Measurements from ENCODE around the gene RHBDD3.

Gene RHBDD3

GRCh38 chr22:29269230-29269604 is 1.4 kb upstream of the RHBDD3 start:
- DNase-seq = peak in 1 of 14 donors; percentile 49

DNA sequence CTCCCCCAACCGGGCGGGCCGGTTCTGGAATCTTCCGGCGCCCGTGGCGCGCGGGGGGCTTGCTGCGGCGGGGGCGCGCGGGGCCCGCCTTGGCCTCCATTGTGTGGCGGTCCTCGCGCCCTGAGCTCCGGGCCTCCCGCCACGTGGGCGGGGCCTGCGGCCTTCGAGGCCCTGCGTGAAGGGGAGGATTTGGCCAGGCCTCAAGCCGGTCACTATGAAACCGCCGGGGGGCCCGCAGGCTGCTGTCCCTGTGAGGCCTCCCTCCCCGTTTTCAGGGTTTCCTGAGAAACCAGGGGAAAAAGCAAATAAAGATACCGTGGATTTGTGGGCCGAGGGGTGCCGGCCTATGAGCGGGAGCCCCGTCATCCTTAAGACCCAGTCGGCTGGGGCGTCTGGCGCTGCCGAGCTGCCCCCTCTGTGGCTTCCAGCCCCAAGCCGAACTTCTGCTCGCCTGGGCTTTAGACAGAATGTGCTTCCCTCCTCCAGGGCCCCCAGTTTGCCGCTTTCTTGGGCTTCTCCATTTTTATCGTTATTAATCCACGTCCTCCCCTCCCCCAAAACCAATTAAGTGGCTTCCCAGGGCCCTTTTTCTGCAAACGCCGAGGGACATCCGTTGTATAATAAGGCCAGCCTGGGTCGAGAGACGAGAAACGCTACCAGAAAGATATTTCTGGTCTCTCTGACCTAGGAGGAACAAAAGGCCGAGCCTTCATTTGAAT is 889 bp upstream of the RHBDD3 start:
- DNase-seq = peak in 9 of 14 donors; percentile 63 to 87 (median 76)

- no peak for DNase-seq
Observed at GRCh38 chr22:29267462-29267857, 321 bp downstream of the RHBDD3 start.

DNA sequence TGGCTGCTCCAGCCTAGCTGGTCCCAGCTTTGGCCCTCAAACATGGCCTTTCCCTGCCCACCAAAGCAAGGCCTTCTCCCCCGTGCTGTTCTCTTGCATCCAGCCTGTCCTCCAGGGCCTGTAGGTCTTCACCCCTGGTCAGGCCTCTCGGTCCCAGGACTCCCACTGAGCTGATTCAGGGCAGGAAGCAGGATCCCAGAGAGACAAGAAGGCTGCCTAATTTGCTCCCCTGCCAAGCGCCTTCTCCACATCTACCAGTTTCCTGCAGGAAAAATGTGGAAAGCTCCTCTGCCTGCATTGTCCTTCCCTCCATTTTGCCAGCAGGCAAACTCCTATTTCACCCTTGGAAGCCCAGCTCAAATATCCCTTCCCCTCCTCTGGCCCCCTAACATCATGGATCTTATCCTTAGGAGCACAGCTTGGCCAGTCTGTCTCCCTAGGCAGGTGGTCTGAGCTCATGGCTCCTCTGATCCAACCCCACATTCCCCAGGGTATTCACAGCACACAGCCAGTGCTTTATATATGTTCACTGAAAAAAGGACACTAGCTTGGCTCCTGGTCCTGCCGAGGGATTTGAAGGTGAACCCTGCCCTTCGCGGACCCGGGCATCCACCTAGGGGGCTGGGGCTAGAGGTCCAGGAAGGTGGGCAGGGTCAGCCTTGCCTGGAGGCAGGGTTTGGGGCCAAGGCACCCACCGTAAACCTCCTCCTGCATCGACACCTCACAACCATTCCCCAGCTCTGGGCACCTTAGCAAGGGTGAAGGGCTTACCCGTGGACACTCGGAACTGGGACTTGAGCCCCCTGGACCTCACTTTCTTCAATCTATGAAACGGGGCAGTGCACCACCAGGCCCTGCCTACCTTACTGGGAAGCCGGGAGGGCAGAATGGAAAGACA is 968 bp downstream of the RHBDD3 start:
- DNase-seq = no peak

DNA sequence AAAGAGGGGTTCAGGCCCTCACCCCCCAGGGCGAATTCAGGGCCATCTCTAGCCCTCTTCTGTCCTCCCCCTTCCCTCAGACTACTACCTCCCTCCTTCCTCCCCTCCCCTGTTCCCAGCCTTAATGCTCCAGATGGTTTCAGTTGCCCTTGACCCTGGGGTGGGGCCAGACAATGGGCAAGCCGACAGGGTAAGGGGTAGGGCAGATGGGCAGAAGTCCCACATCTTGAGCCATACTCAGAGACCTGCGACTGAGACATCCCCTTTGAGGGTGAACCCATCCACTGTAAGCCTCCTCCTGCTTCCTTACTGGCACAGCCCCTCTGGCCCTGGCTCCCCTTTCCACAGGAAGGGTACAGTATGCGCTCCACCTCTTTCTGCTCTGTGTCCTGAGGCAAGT is 1.9 kb downstream of the RHBDD3 start:
- DNase-seq = no peak

- no peak for DNase-seq
Observed at GRCh38 chr22:29265305-29265704, 2.5 kb downstream of the RHBDD3 start.

- no peak for DNase-seq
Observed at GRCh38 chr22:29263791-29264276, 3.9 kb downstream of the RHBDD3 start.

DNA sequence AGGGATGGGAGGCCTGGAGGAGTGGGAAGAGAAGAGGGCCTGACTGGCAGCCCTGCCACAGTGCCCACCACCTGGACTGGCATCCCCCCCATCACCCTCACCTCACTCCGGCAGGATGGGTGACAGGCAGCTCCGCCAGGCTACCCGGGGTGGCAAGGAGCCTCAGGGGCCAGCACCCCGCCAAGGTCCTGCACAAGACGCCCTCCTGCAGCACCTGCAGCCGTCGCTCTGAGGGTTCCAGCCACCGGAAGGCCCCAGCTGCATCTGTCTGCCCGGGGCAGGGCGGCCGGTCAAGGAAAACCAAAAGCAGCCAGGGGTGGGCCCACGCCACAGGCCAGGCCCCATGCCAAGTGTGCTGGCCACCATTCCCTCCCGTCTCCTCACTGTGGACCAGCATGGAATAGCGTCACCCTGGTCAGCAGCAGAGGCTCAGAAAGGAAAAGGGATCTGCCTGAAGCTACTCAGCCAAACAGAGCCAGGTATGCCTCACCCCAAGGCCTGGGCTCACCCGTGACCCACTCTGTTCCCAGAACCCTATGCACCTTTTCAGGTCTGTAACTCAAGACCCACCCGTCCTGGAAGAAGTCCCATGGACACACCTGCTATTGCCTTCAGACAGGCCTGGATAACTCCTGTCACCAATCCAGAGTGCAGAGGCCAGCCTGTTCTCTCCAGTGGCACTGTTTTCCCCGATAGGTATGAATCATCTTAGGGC is 7.0 kb downstream of the RHBDD3 start:
- DNase-seq = no peak

- no peak for DNase-seq
Observed at GRCh38 chr22:29260031-29260560, 7.7 kb downstream of the RHBDD3 start.

DNA sequence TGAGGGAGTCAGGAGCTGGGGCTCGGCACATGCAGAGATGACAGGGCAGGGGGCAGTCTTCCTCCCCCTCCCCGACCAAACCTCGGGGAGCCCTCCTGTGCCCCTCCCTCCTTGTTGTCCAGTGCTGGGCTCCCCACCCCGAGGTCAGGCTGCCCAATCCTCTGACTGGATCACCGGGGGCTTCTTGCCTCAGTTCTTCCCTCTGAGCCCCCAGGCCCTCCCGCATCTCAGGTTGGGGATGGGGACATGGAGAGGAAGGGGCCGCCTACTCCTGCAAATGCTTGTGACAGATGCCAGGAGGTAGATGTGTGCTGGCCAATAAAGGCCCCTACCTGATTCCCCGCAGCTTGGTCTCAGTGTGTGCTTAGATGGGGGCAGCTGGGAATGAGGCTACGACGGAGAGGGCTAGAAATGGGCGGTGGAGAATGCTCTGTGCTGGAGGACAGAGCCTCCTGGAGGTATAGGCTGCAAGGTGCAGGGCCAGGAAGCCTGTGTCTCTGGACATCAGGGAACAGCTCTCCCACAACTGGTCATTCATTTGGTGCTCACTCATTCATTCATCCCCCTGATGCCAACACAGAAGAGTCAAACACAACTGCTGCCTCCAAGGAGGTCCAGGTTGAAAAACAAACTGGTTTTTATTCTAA is 8.4 kb downstream of the RHBDD3 start:
- no peak for DNase-seq

- no peak for DNase-seq
Observed at GRCh38 chr22:29258407-29259252, 9.2 kb downstream of the RHBDD3 start.

DNA sequence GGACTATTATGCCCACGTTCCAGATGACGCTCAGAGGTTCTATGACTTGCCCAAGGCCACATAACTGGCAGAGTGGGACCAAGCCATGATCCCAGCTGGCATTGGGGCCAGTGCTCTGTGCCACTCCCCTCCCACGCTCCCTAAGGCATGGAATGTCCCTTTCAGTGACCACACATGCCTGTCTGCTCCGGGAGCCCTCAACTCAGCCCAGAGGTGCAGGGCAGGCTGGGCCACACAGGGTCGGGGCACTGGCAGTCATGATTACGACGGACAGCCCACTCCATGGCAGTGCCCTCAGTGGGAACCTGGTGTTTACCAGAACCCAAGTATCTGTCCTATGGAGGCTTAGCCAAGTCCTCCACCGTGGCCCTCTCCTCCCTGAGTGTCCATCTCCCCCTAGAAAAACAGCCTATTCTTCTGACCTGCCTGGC is 10.0 kb downstream of the RHBDD3 start:
- no peak for DNase-seq

- DNase-seq = no peak
Observed at GRCh38 chr22:29256606-29257325, 11.0 kb downstream of the RHBDD3 start.

DNA sequence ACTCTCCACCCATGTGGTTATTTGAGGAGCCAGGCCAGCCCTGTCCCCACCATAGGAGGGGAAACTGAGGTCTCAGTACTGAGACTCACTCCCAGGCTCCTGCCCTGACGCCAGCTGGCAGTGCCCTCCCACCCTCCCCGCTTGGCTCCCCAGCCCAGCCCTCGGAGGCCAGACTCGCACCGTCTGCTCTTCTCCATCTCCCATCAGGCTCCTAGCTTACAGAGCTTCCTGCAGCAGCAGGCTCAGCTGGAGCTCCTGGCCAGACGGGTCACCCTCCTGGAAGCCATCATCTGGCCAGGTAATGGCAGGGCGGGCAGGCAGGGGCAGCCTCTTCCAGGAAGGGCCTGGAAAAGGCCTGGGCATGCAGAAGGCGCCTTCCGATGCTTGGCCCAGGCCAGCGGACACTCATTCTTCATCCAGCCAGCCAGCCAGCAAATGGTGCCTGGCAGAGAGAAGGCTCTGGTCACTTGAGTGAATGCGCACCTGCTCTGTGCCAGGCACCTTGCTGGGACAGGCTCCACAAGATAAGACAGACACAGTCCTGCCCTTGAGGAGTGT is 12.6 kb downstream of the RHBDD3 start:
- DNase-seq = no peak

DNA sequence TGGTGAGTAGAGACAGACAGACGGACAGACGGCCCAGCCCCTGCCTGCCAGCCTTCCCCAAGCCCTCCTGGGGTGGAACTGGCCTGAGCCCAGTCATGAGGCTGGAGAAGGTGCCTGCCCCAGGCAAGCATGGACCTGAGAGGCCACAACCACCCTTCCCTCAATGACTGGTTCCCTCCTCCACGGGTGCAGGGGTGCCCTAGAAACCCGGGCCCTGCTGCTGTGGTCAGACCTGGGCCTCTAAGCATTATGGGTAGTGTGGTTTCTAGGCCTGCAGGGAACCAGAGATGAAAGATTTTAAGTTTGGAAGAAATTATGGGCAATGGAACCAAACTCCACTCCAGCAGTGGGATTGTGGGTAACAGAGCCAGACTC is 13.5 kb downstream of the RHBDD3 start:
- DNase-seq = no peak

GRCh38 chr22:29253561-29254285 is 14.1 kb downstream of the RHBDD3 start:
- DNase-seq = no peak

GRCh38 chr22:29251981-29252911 is 15.5 kb downstream of the RHBDD3 start:
- DNase-seq = peak in 1 of 14 donors; percentile 82

DNA sequence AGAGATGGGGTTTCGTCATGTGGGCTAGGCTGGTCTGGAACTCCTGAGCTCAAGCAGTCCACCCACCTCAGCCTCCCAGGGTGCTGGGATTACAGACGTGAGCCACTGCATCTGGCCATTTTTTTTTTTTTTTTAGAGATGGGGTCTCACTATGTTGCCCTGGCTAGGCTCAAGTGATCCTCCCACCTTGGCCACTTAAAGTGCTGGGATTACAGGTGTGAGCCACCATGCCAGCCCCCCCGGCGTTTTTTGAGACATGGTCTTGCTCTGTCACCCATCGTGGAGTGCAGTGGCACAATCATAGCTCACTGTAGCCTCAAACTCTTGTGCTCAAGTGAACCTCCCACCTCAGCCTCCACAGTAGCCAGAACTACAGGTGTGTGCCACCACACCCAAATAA is 16.5 kb downstream of the RHBDD3 start:
- DNase-seq = no peak

All from C1 segment of cervical spinal cord (tissue), 14 donors.